Left ventricle myocardium inferior (tissue), 1 donor: Measurements from ENCODE around the gene PTK7. TPM values are rescaled to one million over a fixed set of nuclear protein-coding genes. Genes with fewer than 3 reads are reported as not detected.

Source experiments
- DNase-seq: peaks from one replicate; pipeline ENCODE4 v3.0.0-alpha.2; 2020
- H3K27ac ChIP-seq: fragments of 200-600 bp; replicated peaks from 2 replicates; pipeline ENCODE4 v1.8.0; 2021
- H3K27me3 ChIP-seq: fragments of 200-600 bp; 2 replicates; pipeline ENCODE4 v1.8.0; 2021; ENCODE audit warnings: low read depth
- H3K36me3 ChIP-seq: fragments of 200-600 bp; 2 replicates; pipeline ENCODE4 v1.8.0; 2021
- H3K4me1 ChIP-seq: fragments of 200-600 bp; 2 replicates; pipeline ENCODE4 v1.8.0; 2021
- H3K4me3 ChIP-seq: fragments of 200-600 bp; 2 replicates; pipeline ENCODE4 v1.8.0; 2021; ENCODE audit warnings: mild to moderate bottlenecking, moderate library complexity
- H3K9me3 ChIP-seq: fragments of 200-600 bp; replicated peaks from 2 replicates; pipeline ENCODE4 v1.8.0; 2021
- intact Hi-C: fragments of 100-400 bp; cut with micrococcal nuclease; formaldehyde crosslinking; loops from one replicate; pipeline ENCODE4 v1.11.0; 2022
- total RNA-seq: library from RNA; stranded (reverse); fragmentation: NEBNext Ultra II Directional; extraction: Animal tissue kit (Norgen Biotek cat#: 25700); gene quantifications from one replicate; pipeline ENCODE4 v1.2.1, GENCODE V29; 2021
- TF ChIP-seq, protein P1 (sequence below): fragments of 200-600 bp; IDR thresholded peaks from 2 replicates; pipeline ENCODE4 v1.8.0; 2021; ENCODE audit warnings: antibody characterized with exemption, mild to moderate bottlenecking, borderline replicate concordance
- donor health status: DM: no; HTN: yes; CAD: no; lungs with severe emphysema.

PTK7 gene
- total RNA-seq, 1 donor from 2014 or later, result 2.6 TPM

DNA sequence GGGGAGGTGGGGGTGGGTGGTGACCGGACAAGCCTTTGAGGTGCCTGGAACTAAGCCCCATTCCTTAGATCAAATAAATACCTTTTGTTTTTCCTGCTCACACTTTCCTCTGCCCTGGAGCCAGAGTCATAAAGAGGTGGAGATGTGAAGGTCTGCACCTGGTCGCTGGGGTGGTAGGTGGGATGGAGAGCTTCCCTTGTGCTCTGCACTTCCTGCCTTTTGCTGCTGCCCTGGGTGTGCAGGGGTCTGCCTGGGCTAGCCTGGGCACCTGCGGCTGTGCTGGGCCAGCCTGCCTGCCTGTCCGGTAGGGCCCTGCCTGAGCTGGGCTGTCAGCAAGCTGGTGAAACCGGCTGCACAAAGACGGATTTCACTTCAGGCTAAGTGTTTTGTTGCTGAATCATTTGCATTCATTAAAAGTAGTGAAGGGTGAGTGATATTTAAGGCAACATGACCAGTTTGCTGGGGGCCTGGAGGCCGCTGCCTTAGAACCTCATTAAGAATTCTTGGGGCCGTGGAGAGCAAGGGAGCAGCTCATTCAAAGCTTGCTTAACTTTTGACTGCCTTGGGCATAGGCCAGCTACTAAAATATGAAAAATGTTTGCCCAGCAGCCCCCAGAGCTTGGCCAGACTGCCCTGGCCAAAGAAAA is 20.5 kb downstream of the PTK7 start:
- no peaks in the 10 kb centered on the region for H3K36me3 ChIP-seq
- no peak overlapping the region for H3K4me3 ChIP-seq
- intact Hi-C loops, result no loop called here
- no peak overlapping the region for H3K27ac ChIP-seq
- DNase-seq, result no peak
- no peaks in the 10 kb centered on the region for H3K27me3 ChIP-seq
- TF ChIP-seq, protein P1, sequence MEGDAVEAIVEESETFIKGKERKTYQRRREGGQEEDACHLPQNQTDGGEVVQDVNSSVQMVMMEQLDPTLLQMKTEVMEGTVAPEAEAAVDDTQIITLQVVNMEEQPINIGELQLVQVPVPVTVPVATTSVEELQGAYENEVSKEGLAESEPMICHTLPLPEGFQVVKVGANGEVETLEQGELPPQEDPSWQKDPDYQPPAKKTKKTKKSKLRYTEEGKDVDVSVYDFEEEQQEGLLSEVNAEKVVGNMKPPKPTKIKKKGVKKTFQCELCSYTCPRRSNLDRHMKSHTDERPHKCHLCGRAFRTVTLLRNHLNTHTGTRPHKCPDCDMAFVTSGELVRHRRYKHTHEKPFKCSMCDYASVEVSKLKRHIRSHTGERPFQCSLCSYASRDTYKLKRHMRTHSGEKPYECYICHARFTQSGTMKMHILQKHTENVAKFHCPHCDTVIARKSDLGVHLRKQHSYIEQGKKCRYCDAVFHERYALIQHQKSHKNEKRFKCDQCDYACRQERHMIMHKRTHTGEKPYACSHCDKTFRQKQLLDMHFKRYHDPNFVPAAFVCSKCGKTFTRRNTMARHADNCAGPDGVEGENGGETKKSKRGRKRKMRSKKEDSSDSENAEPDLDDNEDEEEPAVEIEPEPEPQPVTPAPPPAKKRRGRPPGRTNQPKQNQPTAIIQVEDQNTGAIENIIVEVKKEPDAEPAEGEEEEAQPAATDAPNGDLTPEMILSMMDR, result no peak
- H3K9me3 ChIP-seq, result no peaks in the 10 kb centered on the region
- peaks cover 9% of the 10 kb centered on the region for H3K4me1 ChIP-seq

DNA sequence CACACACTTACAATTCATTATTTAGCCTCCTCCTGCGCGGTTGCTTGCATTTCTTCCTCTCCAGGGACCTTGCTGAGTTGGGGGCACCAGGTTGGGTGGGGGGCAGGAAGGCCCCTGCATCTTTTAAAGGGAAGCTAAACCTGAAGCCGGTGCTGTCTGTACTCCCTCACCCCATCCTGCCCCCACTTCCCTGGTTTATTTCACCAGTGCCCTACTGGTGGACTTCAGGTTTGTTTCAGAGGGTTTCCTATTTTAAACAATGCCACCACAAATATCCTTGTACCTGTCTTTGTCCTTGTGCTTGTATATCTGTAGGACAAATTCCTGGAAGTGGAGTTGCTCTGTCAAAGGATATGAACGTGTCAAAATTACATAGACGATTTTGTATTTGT is 21.0 kb downstream of the PTK7 start:
- intact Hi-C loops, result no loop called here
- Histone ChIP-seq H3K27ac (no peak overlapping the region), H3K4me1 (peaks cover 9% of the 10 kb centered on the region)

DNA sequence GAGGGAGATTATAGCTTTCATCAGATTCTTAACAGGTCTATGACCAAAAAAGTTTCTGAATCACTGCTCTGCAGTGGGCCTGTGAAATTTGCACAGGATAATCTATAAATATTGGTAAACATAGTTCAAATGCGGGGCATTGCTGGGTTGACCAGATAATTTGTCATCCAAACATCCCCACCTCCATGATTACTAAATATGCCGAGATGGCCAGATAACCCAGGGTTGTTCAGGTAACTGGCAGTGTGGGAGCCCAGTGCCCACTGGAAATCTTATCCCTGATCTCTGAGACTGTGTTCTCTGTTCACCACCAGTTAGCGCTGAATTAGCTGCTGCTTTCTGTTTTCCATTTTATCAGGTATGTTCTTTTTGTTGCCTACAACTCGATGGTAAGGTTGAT is 21.4 kb downstream of the PTK7 start:
- Histone ChIP-seq H3K27me3 (no peaks in the 10 kb centered on the region), H3K4me3 (no peak overlapping the region), H3K27ac (no peak overlapping the region), H3K9me3 (no peaks in the 10 kb centered on the region), H3K36me3 (no peaks in the 10 kb centered on the region), H3K4me1 (peaks cover 9% of the 10 kb centered on the region)
- intact Hi-C loops, result no loop called here
- TF ChIP-seq, protein P1, result no peak
- DNase-seq, result no peak

More for the DNA sequence above, 21.0 kb downstream of the PTK7 start:
- TF ChIP-seq, protein P1, result no peak
- Histone ChIP-seq H3K4me3 (no peak overlapping the region), H3K36me3 (no peaks in the 10 kb centered on the region), H3K9me3 (no peaks in the 10 kb centered on the region), H3K27me3 (no peaks in the 10 kb centered on the region)
- no peak for DNase-seq

DNA sequence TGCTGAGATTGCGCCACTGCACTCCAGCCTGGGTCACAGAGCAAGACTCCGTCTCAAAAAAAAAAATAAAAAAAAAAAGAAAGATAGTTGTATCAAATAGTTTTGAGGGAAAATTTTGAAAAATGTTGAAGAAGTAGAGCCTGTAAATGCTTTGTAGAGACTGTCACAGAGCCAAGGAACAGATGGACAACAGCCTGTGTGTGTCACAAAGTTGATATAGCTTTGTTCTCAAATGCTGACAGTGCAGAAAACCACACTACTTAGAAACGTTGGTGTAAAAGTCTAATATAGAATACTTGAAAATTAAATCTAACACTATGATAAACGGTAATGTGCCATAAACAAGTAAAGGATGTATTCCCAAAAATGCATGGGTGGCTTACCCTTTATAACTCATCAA is 25.4 kb downstream of the PTK7 start:
- Histone ChIP-seq H3K4me3 (no peak overlapping the region), H3K36me3 (no peaks in the 10 kb centered on the region), H3K4me1 (peaks cover 7% of the 10 kb centered on the region), H3K27ac (no peak overlapping the region), H3K9me3 (no peaks in the 10 kb centered on the region), H3K27me3 (no peaks in the 10 kb centered on the region)
- no peak for DNase-seq
- intact Hi-C loops, result no loop called here
- TF ChIP-seq, protein P1, result no peak

DNA sequence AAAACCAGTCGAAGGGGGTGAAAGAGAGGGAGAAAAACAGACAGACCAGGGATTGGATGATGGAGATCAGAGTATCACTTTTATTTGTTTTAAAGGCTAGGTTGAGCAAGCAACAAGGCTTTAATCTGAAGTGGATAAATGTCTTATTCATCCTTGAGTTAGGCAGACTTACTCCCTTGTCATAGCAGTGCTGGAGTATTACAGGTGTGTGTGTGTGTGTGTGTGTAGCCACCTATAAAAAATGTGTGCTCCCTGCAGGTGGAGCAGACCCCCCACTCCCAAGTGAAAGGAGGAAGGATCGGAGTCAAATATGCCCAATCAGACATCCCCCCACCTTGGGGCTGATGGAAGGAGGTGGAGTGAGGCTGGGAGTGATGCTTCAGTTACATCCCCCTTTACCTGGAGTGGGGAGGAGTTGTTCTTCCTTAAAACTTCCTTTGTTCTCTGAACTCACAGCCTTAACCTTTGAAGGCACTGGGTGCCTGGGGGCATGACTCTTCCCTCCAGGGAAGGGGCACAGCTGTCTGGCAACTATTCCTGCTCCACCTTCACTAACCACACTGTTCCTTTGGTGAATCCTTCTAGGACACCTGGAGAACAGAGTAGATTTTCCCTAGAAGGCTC is 27.3 kb downstream of the PTK7 start:
- no peaks in the 10 kb centered on the region for H3K27me3 ChIP-seq
- H3K9me3 ChIP-seq, result no peaks in the 10 kb centered on the region
- H3K4me3 ChIP-seq, result no peak overlapping the region
- intact Hi-C loops, result no loop called here
- DNase-seq, result no peak
- no peaks in the 10 kb centered on the region for H3K4me1 ChIP-seq
- no peaks in the 10 kb centered on the region for H3K36me3 ChIP-seq
- H3K27ac ChIP-seq, result no peak overlapping the region
- TF ChIP-seq, protein P1, result no peak
